Right lung (tissue), 5 donors: Measurements from ENCODE around the gene EEFSEC. TPM values are rescaled to one million over a fixed set of nuclear protein-coding genes. Genes with fewer than 3 reads are reported as not detected.

Source experiments
- DNase-seq, 2 donors: peaks; one replicate each; pipeline ENCODE4 v3.0.0-alpha.2; 2013
- polyA plus RNA-seq, 5 donors: library from polyadenylated mRNA; unstranded; fragments of 120-200 nt; gene quantifications; one replicate each; pipeline versions ENCODE4 v1.2.1 to v1.2.3, GENCODE V29; 2013; ENCODE audit warnings: inconsistent platforms in 1 of 5, low replicate concordance in 1 of 5; ENCODE audit not compliant: insufficient read length in 5 of 5, insufficient read depth in 1 of 5

Gene EEFSEC
- polyA plus RNA-seq, 5 donors, result 17.5 to 28.6 (median 18.8) TPM

DNA sequence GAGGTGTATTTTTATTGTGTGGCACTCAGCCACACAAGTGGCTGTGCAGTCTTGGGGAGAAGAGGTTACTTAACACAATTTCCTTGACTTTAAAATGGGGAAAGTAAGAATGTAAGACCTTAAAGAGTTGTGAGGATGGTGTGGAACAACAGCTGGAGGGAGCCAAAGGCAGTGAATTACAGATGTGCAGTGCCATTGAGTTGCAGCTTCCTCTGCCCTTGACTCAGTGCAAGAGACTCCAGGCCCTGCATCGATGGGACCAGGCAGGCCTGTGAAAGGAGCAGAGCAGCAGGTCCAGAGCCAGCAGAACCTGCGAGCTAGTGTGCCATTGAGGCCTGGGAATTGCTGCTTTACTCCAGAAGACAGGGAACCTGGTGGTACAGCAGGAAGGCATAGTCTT lies 27.2 kb downstream of the EEFSEC start:
- DNase-seq, result no peak

- no peak for DNase-seq
Measured at GRCh38 chr3:128180913-128181312, 27.6 kb downstream of the EEFSEC start.

GRCh38 chr3:128182656-128183055 lies 29.4 kb downstream of the EEFSEC start:
- no peak for DNase-seq

GRCh38 chr3:128185630-128186447 lies 32.6 kb downstream of the EEFSEC start:
- DNase-seq, result no peak

GRCh38 chr3:128187495-128187894 lies 34.2 kb downstream of the EEFSEC start:
- no peak for DNase-seq

DNA sequence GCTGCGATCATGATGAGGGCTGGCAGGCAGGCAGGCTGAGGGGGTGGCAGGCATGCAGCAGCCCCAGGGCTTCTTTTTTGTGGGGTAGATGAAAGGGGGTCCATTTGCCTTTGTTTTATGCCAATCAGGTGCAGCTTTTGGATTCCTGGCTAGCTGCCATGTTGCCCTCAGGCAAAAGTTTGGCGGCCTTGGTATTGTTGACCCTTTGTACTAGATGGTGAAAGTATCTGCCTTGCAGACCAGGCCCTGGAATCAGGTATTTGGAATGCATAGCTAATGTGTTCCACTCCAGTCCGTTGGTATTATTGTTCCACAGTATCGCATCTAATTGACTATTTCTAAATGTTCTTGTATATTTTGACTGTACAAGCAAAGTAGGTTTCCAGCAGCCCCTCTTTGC lies 35.0 kb downstream of the EEFSEC start:
- no peak for DNase-seq

- no peak for DNase-seq
Measured at GRCh38 chr3:128188956-128189355, 35.7 kb downstream of the EEFSEC start.

DNA sequence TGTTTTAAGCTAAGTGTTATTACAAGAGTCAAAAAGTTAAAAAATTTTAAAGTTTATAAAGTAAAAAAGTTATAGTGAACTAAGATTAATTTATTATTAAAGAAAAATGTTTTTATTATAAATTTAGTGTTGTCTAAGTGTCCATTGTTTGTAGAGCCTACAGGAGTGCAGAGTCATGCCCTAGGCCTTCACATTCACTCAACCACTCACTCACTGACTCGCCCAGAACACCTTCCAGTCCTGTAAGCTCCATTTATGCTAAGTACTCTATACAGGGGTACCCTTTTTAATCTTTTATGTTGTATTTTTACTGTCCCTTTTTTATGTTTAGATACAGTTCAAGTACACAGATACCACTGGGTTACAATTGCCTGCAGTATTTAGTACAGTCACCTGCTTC lies 37.2 kb downstream of the EEFSEC start:
- DNase-seq, result no peak

GRCh38 chr3:128192131-128192530 lies 38.9 kb downstream of the EEFSEC start:
- DNase-seq, result no peak

DNA sequence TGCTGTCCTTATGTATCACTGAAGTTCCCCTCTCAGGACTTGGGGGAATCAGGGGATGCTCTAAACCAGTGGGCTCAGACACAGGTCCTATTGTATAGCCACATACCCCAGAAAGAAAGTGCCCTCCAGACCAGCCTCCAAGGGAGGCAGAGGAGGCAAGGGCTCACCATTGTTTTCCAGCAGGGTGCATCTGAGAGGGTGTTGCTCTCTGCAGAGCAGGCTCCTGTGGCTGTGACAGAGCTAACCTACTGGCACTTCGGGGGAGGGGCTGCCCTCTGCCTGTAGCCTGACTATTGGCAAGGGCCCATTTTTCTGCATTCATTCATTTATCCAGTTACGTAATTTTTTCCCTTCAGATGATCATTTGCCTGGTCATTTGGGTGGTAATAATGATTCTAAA lies 39.9 kb downstream of the EEFSEC start:
- DNase-seq, result no peak

- DNase-seq, result no peak
Measured at GRCh38 chr3:128194843-128195242, 41.6 kb downstream of the EEFSEC start.

- DNase-seq, result no peak
Measured at GRCh38 chr3:128195369-128195768, 42.1 kb downstream of the EEFSEC start.

DNA sequence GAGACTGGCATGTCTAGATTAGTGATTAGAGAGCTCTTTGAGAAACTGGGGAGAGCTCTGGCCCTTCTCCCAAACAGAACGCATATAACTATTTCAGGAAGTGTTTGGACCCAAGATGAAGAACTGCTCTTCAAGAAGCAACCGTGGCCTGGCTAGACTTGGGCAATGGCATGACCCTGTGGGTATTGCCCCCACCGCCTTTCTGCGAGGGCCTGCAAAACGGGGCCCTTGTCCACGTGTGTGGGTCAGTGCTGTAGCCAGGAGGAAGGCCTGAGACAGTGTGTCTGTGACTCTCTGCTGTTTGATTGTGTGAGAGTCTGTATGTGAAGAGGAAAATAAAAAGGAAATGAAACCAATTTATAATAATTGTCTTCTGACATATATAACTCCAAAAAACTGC lies 42.5 kb downstream of the EEFSEC start:
- DNase-seq, result no peak

DNA sequence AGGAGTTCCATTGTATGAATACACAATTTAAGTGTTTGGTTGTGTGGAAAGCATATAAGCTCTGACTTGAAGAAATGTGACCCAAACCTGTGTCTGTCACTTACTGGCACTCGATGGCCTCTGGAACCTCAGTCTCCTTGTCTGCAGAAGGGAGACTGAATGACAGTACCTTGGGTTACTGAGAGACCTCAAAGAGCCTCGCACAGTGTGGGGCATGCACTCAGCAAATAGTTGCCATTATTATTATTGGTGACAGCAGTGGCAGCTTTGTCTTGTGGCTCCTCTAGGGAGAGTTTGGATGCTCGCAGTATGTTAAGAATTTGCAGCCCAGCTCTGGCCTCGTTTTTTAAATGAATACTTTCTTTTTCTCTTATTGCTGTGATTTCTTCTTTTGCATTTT lies 43.4 kb downstream of the EEFSEC start:
- DNase-seq, result no peak

GRCh38 chr3:128197855-128198254 lies 44.6 kb downstream of the EEFSEC start:
- no peak for DNase-seq

- DNase-seq, result no peak
Measured at GRCh38 chr3:128198313-128198712, 45.0 kb downstream of the EEFSEC start.

- no peak for DNase-seq
Measured at GRCh38 chr3:128199110-128199509, 45.8 kb downstream of the EEFSEC start.

DNA sequence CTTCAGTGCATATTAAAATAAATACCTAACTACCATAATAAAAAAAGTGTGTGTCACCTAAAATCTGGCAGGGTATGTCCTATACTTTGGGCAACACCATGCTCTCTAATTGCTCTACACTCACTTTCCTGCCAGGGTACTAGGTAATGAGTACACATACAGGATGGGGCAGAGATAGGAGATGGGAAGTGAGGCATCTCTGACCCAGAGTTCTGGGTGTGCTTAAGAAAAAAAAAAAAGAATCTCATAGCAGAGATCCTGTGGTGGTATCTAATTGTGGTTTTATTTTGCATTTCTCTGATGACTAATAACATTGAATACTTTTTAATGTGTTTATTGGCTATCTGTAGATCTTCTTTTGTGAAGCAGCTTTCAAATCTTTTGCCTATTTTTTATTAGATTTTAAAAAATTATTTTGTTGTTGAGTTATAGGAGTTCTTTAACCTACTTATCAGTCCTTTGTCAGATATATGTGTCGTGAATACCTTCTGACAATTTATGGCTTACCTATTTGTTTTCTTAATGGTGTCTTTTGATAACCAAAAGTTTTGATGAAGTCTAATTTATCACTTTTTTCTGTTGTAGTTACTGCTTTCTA lies 48.0 kb downstream of the EEFSEC start:
- no peak for DNase-seq

- no peak for DNase-seq
Measured at GRCh38 chr3:128203169-128203568, 49.9 kb downstream of the EEFSEC start.

DNA sequence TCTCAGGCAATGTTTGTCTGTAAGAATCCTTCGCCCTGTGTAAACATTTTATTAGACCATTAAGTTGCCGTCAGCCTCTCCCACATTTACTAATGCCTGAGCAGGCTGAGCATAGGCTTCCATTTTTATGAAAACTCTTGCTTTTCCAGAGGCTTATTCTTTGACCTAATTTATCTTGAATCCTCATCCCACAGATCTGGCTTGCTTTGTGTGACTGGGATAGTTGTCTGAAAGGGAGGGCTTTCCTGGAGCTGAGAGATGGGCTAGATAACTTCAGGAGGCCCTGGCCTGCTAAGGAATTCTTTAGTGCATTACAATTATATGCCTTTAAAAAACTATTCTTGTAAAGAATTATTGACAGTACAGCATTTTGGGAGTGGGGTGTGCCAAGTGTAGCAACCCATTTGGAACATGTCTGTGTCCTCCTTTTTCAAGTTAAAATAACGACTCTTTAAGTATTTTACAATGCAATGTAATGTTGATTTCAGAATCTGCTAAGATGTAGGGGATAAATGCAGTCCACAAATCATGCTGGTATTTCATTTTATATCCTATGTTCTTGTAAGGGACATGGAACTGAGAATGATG lies 52.4 kb downstream of the EEFSEC start:
- no peak for DNase-seq

DNA sequence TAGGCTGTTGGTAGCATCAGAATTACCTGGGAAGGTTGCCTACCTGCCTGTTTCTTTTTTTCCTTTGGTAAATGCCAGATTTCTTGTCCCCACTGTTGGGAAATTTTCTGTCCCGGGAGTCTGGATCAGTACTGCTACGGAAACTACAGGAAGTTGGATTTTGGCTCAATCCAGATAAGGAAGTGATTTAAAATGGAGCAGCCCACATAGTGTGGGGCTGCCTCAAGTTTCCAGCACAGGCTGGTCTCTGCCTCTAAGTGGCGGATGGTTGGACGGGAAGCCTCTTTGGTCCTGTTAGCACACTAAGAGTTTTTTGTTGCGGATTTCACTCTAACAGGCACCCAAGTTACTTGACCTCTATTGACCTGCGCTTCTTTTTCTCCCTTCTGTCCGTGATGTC lies 54.7 kb downstream of the EEFSEC start:
- DNase-seq, result no peak

- no peak for DNase-seq
Measured at GRCh38 chr3:128210711-128211110, 57.4 kb downstream of the EEFSEC start.

- DNase-seq, result no peak
Measured at GRCh38 chr3:128214056-128214455, 60.8 kb downstream of the EEFSEC start.
